Stimulated activated CD8-positive, alpha-beta memory T cell treated with anti-CD3 and anti-CD28 coated beads, Interleukin-7, amount 100 ng/mL, for 24 hours (primary cell): Measurements from ENCODE around the gene NTPCR.
"Not testable (repeated sequence)": the region's sequence is repeated elsewhere in the genome, so short reads cannot be mapped to it uniquely, and the experiment has no call there.

ENCODE experiments used
- DNase-seq: peaks from one replicate; pipeline ENCODE4 v3.0.0-alpha.2; 2020; ENCODE audit warnings: low read depth

Gene NTPCR

DNA sequence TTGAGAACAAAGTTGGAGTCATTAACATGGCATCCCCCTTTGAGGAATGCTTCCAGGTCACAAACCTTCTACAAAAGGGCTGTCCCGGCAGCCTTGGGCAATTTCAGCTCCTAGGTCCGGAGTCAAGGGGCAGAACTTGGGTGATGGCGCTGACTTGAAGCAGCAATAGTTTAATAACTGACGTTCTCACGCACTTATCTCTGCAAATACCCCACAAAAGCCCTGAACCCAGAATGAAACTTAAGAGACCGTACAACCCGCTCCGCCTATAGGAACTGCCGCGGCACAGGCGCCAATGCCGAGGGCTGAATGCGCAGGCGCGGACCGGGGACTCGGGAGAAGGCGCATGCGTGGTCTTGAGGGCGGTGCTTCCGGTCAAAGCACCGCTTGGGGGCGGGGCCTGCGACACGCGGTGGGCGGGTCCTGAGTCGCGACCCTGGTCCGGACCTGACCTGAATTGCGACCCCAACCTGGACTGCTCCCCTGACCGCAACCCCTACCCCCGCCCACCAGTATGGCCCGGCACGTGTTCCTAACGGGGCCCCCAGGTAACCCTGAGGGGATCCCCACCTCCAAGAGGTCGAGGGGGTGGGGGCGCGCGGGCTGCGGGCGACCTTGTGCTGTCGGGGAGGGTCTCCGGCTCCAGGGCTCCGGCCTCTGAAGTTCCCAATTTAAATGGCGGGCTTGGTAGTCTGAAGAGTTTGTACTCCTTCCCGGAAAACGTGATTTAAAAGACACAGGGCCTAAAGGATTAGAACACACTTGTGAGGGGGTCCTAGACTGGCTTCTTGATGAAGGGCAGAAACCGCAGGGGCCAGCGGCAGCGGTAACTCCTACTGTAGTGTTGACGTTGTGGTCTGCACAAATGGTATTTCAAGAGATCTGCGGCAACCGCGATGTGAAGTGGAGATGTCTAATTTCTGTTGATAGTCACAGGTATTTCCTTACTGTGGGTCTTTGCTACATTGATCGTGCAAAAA, at the start of gene NTPCR:
Gene NTPCR (plus strand): TSS at position 415 of the 980 bp plus-strand sequence. CDS start 100 bp downstream, at position 515.
- peak; percentile 96 for DNase-seq

- DNase-seq: no peak
These were observed 49.6 kb upstream of the NTPCR start for GRCh38 chr1:232900818-232901217.

DNA sequence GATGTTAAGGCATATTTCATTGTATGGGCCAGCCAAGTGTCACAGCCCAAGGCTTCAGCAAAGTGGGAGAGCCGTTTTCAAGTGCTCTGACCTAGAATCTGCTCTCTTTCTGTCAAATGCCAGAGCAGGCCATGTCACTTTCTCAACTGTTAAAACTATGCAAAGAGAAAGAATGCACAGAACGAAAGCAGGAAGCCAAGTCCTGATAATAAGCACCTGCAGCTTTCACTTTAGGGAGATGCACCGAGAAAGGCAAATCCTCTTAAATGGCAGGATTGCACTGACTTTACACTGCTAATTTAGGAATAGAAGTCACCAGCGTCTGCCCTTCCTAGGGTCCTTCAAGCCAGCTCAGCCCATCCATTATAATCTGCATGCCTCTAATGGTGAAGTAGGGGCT, 49.2 kb upstream of the NTPCR start:
- DNase-seq: no peak

GRCh38 chr1:232902774-232903350, 47.5 kb upstream of the NTPCR start:
- no peak for DNase-seq

DNA sequence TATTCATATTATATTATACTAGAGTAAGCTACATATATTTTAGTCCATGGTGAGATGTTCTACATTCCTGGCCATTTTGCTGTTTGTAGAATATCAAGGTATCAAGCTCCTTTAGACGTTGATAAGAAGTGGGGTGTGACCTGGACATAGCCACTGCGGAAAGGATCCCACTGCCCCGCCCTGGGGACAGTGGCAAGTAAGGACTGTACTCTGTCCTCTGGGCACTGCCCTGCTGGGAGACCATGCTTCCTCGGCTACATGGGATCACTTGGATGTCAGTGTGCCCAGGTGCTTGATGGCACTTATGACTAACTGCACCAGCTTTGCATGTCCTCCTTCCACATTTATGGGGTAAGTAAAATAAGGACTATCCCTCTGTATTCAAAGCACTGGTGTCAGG, 46.3 kb upstream of the NTPCR start:
- DNase-seq: no peak

- DNase-seq: no peak
These were observed 45.8 kb upstream of the NTPCR start for GRCh38 chr1:232904566-232904965.

DNA sequence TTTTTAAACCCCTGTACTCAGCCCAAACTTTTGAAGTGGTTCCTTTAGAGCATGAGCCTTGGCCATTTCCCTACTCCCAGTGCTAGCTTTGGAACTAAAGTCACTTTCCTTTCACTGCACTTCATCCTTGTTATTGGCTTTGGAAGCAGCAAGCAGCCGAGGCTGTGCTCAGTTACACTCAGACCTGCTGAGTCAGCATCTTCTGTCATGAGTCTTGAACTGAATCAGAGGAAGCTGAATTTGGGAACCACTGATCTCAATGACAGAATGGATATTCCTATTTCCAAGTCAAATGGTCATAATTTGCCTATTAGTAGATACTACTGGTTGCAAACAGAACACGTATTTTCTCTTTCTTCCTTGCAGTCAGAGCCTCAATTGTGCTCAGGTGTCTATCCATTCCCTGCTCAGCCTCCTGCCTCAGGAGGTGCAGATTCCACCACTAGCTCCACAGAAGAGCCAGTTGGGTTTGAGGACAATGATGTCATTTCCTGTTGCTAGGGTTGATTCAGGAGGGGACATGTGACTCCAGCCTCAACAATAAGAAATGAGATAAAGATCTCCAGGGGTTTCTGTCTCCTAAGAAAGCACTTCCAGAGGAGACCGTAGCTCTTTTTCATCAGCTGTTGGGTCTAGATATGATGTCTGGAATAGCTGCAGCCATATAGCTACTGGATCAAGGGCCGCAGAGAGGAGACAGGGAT, 44.9 kb upstream of the NTPCR start:
- DNase-seq: no peak

DNA sequence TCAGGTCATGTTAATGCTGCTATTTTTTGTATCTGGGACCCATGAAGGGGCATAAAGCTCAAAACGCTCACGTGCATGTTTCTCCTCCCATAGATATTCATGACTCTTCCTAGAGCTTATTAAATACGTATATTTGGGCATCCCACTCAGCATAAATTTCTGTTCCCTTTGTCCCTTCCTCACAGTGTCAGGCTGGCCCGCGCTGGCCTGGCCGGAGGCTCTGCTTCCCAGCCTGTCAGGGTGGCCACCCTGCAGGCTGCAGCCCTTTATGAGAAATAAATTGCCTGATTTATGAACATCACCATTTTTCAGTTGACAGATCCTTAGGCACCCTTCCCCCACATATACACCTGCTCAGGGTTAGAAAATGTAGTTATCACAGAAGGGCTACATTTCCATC, 44.0 kb upstream of the NTPCR start:
- DNase-seq: no peak

GRCh38 chr1:232908831-232909230, 41.6 kb upstream of the NTPCR start:
- no peak for DNase-seq

- DNase-seq: no peak
These were observed 40.7 kb upstream of the NTPCR start for GRCh38 chr1:232909752-232910151.

- DNase-seq: no peak
These were observed 39.3 kb upstream of the NTPCR start for GRCh38 chr1:232911027-232911599.

DNA sequence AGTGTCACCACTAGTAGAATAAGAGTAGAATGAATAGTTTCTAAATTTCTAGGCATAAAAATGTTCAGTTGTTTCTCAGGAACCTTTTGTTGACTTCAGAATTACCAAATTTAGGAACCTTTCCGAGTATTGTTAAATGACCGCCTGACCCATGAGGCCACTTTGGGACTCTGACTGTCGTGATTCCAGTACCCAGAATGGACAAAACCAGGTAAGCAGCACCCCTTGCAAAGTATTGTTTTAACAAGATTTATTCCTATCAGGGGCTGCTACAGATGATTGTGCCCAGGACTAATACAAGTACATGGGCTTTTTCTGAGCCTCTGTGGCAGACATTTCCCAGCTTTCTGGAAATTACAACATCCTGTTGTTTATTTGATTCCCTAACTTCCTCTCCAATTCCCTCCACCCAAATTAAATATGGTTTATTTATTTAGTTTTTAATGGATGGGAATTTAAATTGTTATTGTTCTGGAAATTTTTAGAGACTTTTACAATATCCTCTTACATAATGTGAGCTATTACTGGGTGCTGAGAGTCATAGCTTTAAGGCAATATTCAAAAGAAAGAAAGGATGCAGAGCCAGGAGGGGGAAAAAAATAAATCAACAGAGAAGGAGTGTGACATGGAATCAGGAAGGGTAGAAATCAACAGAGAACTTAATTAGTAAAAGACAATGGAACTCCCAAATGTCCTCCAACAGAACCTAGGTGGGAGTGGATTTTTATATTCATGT, 37.4 kb upstream of the NTPCR start:
- no peak for DNase-seq

- not testable (repeated sequence) for DNase-seq
These were observed 36.1 kb upstream of the NTPCR start for GRCh38 chr1:232914271-232914670.

- no peak for DNase-seq
These were observed 35.2 kb upstream of the NTPCR start for GRCh38 chr1:232915212-232915611.

GRCh38 chr1:232917053-232917452, 33.4 kb upstream of the NTPCR start:
- no peak for DNase-seq

- DNase-seq: no peak
These were observed 29.0 kb upstream of the NTPCR start for GRCh38 chr1:232921381-232921780.

GRCh38 chr1:232922485-232922884, 27.9 kb upstream of the NTPCR start:
- DNase-seq: no peak

- DNase-seq: no peak
These were observed 26.5 kb upstream of the NTPCR start for GRCh38 chr1:232923739-232924386.

- DNase-seq: no peak
These were observed 25.5 kb upstream of the NTPCR start for GRCh38 chr1:232924874-232925273.

GRCh38 chr1:232925421-232926220, 24.8 kb upstream of the NTPCR start:
- no peak for DNase-seq
